Right lobe of liver (tissue), 4 donors: ENCODE results near the gene HMOX2.

Experiments
- CTCF ChIP-seq, 4 donors: fragments of 200-600 bp in 3 of 4; fragments of 450-650 bp in 1 of 4; IDR thresholded peaks; one replicate each; pipeline versions ENCODE4 v1.5.1 to v1.8.0; 2016 to 2022; ENCODE audit warnings: antibody characterized with exemption in 4 of 4, mild to moderate bottlenecking in 2 of 4
- POLR2A ChIP-seq: fragments of 450-650 bp; IDR thresholded peaks from one replicate; pipeline ENCODE4 v1.6.1; 2017; ENCODE audit warnings: antibody characterized with exemption, mild to moderate bottlenecking
- donor health status: DM: no; HTN: no; CAD: no.
- donor health status: DM: no; HTN: no; CAD: no.
- donor health status: DM: no; HTN: yes; CAD: no.

- no peak for TF ChIP-seq POLR2A
- no peak for TF ChIP-seq CTCF (IDR thresholded peaks at IDR 0.05)
Measured at GRCh38 chr16:4481526-4481925, 5.3 kb downstream of the HMOX2 start.
